PC-9 (cell line): ENCODE results near the gene ALDH18A1. TPM values are rescaled to one million over a fixed set of nuclear protein-coding genes. Genes with fewer than 3 reads are reported as not detected.

Source experiments
- BruUV-seq: library from RNA; stranded (reverse); fragments of 400-500 nt; replicated peaks from 2 replicates; lab custom pipeline; 2021; lab: Mats Ljungman, UMichigan
- CTCF ChIA-PET: fragments of 300-600 bp; sonication (Branson Sonifier 250); formaldehyde crosslinking; loops from one replicate; lab custom pipeline; 2022; ENCODE audit warnings: antibody characterized with exemption; lab: Charles Lee
- POLR2A ChIA-PET: fragments of 300-600 bp; sonication (Branson Sonifier 250); formaldehyde crosslinking; loops from one replicate; lab custom pipeline; 2022; ENCODE audit warnings: antibody characterized with exemption; ENCODE audit not compliant: unreplicated experiment; lab: Charles Lee
- DNase-seq, 2 experiments: peaks; one replicate each; pipeline versions ENCODE4 v3.0.0 to v3.0.0-alpha.2; 2015 to 2022; ENCODE audit warnings: mixed read lengths in 1 of 2
- H2AFZ ChIP-seq: fragments of 200-600 bp; sonication (generic); 2 replicates; pipeline ENCODE4 v1.8.1; 2017; ENCODE audit warnings: antibody characterized with exemption
- H3F3A ChIP-seq: fragments of 200-600 bp; sonication (generic); 2 replicates; pipeline ENCODE4 v1.8.1; 2017; ENCODE audit warnings: antibody characterized with exemption, mild to moderate bottlenecking, low read depth; ENCODE audit not compliant: insufficient read depth
- H3K27ac ChIP-seq: fragments of 200-600 bp; sonication (generic); 2 replicates; pipeline ENCODE4 v1.6.1; 2016; ENCODE audit warnings: mixed run types
- H3K27me3 ChIP-seq: fragments of 200-600 bp; sonication (generic); 2 replicates; pipeline ENCODE4 v1.6.1; 2016; ENCODE audit warnings: low read depth, mixed run types; ENCODE audit not compliant: insufficient read depth
- H3K36me3 ChIP-seq: fragments of 200-600 bp; sonication (generic); 2 replicates; pipeline ENCODE4 v1.6.1; 2016; ENCODE audit warnings: low read depth, mixed run types
- H3K4me1 ChIP-seq: fragments of 200-600 bp; sonication (generic); replicated peaks from 2 replicates; pipeline ENCODE4 v1.6.1; 2016; ENCODE audit warnings: mixed run types; ENCODE audit not compliant: insufficient read depth
- H3K4me2 ChIP-seq: fragments of 200-600 bp; sonication (generic); 2 replicates; pipeline ENCODE4 v1.6.1; 2017; ENCODE audit warnings: mixed run types
- H3K4me3 ChIP-seq: fragments of 200-600 bp; sonication (generic); 2 replicates; pipeline ENCODE4 v1.6.1; 2016; ENCODE audit warnings: mixed run types
- H3K79me2 ChIP-seq: fragments of 200-600 bp; sonication (generic); 2 replicates; pipeline ENCODE4 v1.6.1; 2017; ENCODE audit warnings: low read depth, mixed run types
- H3K9me2 ChIP-seq: fragments of 200-600 bp; sonication (generic); 2 replicates; pipeline ENCODE4 v1.8.1; 2017; ENCODE audit warnings: mild to moderate bottlenecking; ENCODE audit not compliant: insufficient read depth
- H3K9me3 ChIP-seq: fragments of 200-600 bp; sonication (generic); 2 replicates; pipeline ENCODE4 v1.8.1; 2016; ENCODE audit warnings: low read depth; ENCODE audit not compliant: insufficient read depth
- H4K20me1 ChIP-seq: fragments of 200-600 bp; sonication (generic); 2 replicates; pipeline ENCODE4 v1.8.1; 2017; ENCODE audit not compliant: insufficient read depth
- CTCF ChIP-seq: fragments of 200-600 bp; sonication (generic); conservative IDR thresholded peaks from 2 replicates; pipeline ENCODE4 v1.6.1; 2017; ENCODE audit warnings: mixed run types, antibody characterized with exemption, mild to moderate bottlenecking, moderate library complexity
- EZH2 ChIP-seq: fragments of 200-600 bp; sonication (generic); IDR thresholded peaks from 2 replicates; pipeline ENCODE4 v1.8.0; 2017; ENCODE audit warnings: antibody characterized with exemption, low read depth
- intact Hi-C: fragments of 100-400 bp; cut with micrococcal nuclease; formaldehyde crosslinking; loops from one replicate; pipeline ENCODE4 v1.10.0; 2022; ENCODE audit not compliant: unreplicated experiment
- total RNA-seq: library from RNA; stranded (reverse); gene quantifications from 2 replicates; pipeline ENCODE4 v1.2.3, GENCODE V29; 2021

The ALDH18A1 gene
- total RNA-seq, 1 experiment from 2014 or later: 35.3 TPM

GRCh38 chr10:95566136-95566535 is 90.4 kb downstream of the ALDH18A1 start:
- H3K9me2 ChIP-seq: no peaks in the 10 kb centered on the region
- H4K20me1 ChIP-seq: no peaks in the 10 kb centered on the region
- DNase-seq: no peak
- CTCF ChIA-PET: no interaction called here
- intact Hi-C loops: no loop called here
- no peak overlapping the region for H3K4me3 ChIP-seq
- no peaks in the 10 kb centered on the region for H3K9me3 ChIP-seq
- no peak overlapping the region for H3K4me2 ChIP-seq
- TF ChIP-seq CTCF (no peak), EZH2 (no peak)
- POLR2A ChIA-PET: no interaction called here
- H3K36me3 ChIP-seq: no peaks in the 10 kb centered on the region
- no TSS peak for BruUV-seq
- H2AFZ ChIP-seq: no peak overlapping the region
- no peaks in the 10 kb centered on the region for H3K79me2 ChIP-seq
- H3K27ac ChIP-seq: no peak overlapping the region
- no peaks in the 10 kb centered on the region for H3K4me1 ChIP-seq
- H3K27me3 ChIP-seq: no peaks in the 10 kb centered on the region
- H3F3A ChIP-seq: no peaks in the 10 kb centered on the region

- H3K27me3 ChIP-seq: no peaks in the 10 kb centered on the region
- BruUV-seq: no TSS peak
- no peak overlapping the region for H2AFZ ChIP-seq
- no peak overlapping the region for H3K27ac ChIP-seq
- ChIA-PET CTCF (no interaction called here), POLR2A (interaction anchor here (0.5 kb wide), 1 partner anchor 17 kb away, joined by 5 read pairs; no protein-coding TSS in a partner anchor)
- intact Hi-C loops: no loop called here
- H4K20me1 ChIP-seq: no peaks in the 10 kb centered on the region
- DNase-seq: no peak
- H3K4me3 ChIP-seq: no peak overlapping the region
- H3K36me3 ChIP-seq: no peaks in the 10 kb centered on the region
- no peaks in the 10 kb centered on the region for H3K4me1 ChIP-seq
- no peak overlapping the region for H3K4me2 ChIP-seq
- no peaks in the 10 kb centered on the region for H3F3A ChIP-seq
- H3K9me2 ChIP-seq: no peaks in the 10 kb centered on the region
- no peak for TF ChIP-seq CTCF
- no peak for TF ChIP-seq EZH2
- H3K79me2 ChIP-seq: no peaks in the 10 kb centered on the region
- H3K9me3 ChIP-seq: no peaks in the 10 kb centered on the region
These were observed 91.2 kb downstream of the ALDH18A1 start for GRCh38 chr10:95565336-95565735.

GRCh38 chr10:95564291-95564690 is 92.2 kb downstream of the ALDH18A1 start:
- H2AFZ ChIP-seq: no peak overlapping the region
- no peak overlapping the region for H3K27ac ChIP-seq
- no peak overlapping the region for H3K4me3 ChIP-seq
- TF ChIP-seq EZH2 (no peak), CTCF (no peak)
- no TSS peak for BruUV-seq
- no peak for DNase-seq
- intact Hi-C loops: no loop called here
- ChIA-PET CTCF (no interaction called here), POLR2A (no interaction called here)
- no peaks in the 10 kb centered on the region for H3K4me1 ChIP-seq
- H3K9me2 ChIP-seq: no peaks in the 10 kb centered on the region
- H3K4me2 ChIP-seq: no peak overlapping the region
- H3K27me3 ChIP-seq: no peaks in the 10 kb centered on the region
- H4K20me1 ChIP-seq: no peaks in the 10 kb centered on the region
- no peaks in the 10 kb centered on the region for H3K9me3 ChIP-seq
- H3K36me3 ChIP-seq: no peaks in the 10 kb centered on the region
- H3F3A ChIP-seq: no peaks in the 10 kb centered on the region
- no peaks in the 10 kb centered on the region for H3K79me2 ChIP-seq
